ENCODE results near the gene ZNF800.

Gene ZNF800

GRCh38 chr7:127390186-127390816 lies 2.2 kb downstream of the ZNF800 start:
- no peak for DNase-seq

- DNase-seq: no peak
Measured at GRCh38 chr7:127389321-127389720, 3.2 kb downstream of the ZNF800 start.

GRCh38 chr7:127387974-127388373 lies 4.5 kb downstream of the ZNF800 start:
- no peak for DNase-seq

- no peak for DNase-seq
Measured at GRCh38 chr7:127383123-127383835, 9.2 kb downstream of the ZNF800 start.

GRCh38 chr7:127382301-127383085 lies 10.0 kb downstream of the ZNF800 start:
- no peak for DNase-seq

GRCh38 chr7:127380479-127380878 lies 12.0 kb downstream of the ZNF800 start:
- no peak for DNase-seq

- no peak for DNase-seq
Measured at GRCh38 chr7:127379642-127380041, 12.9 kb downstream of the ZNF800 start.

GRCh38 chr7:127378537-127378936 lies 14.0 kb downstream of the ZNF800 start:
- no peak for DNase-seq

GRCh38 chr7:127377425-127377824 lies 15.1 kb downstream of the ZNF800 start:
- no peak for DNase-seq

GRCh38 chr7:127375631-127376030 lies 16.9 kb downstream of the ZNF800 start:
- no peak for DNase-seq

GRCh38 chr7:127367679-127368078 lies 24.8 kb downstream of the ZNF800 start:
- no peak for DNase-seq

GRCh38 chr7:127366680-127367079 lies 25.8 kb downstream of the ZNF800 start:
- DNase-seq: no peak

- DNase-seq: no peak
Measured at GRCh38 chr7:127365957-127366315, 26.6 kb downstream of the ZNF800 start.

GRCh38 chr7:127365164-127365956 lies 27.1 kb downstream of the ZNF800 start:
- no peak for DNase-seq

- DNase-seq: no peak
Measured at GRCh38 chr7:127362364-127363027, 30.0 kb downstream of the ZNF800 start.

- no peak for DNase-seq
Measured at GRCh38 chr7:127361736-127362135, 30.8 kb downstream of the ZNF800 start.

- no peak for DNase-seq
Measured at GRCh38 chr7:127359011-127359410, 33.5 kb downstream of the ZNF800 start.

- DNase-seq: no peak
Measured at GRCh38 chr7:127353897-127354296, 38.6 kb downstream of the ZNF800 start.

GRCh38 chr7:127350586-127350985 lies 41.9 kb downstream of the ZNF800 start:
- DNase-seq: no peak

- DNase-seq: no peak
Measured at GRCh38 chr7:127349881-127350280, 42.6 kb downstream of the ZNF800 start.

- no peak for DNase-seq
Measured at GRCh38 chr7:127348247-127348631, 44.3 kb downstream of the ZNF800 start.

GRCh38 chr7:127347567-127348246 lies 44.8 kb downstream of the ZNF800 start:
- no peak for DNase-seq
